Peyer's patch (tissue), 4 donors: ENCODE data around the gene SIX4.

ENCODE experiments used
- CTCF ChIP-seq, 6 experiments: fragments of 450-650 bp in 4 of 6; fragments of 200-600 bp in 2 of 6; sonication (generic) in 1 of 6; IDR thresholded peaks; one replicate each; pipeline ENCODE4 v1.5.1; 2017 to 2019; ENCODE audit warnings: antibody characterized with exemption in 6 of 6, mild to moderate bottlenecking in 3 of 6, moderate library complexity in 1 of 6
- POLR2A ChIP-seq, 2 donors: fragments of 450-650 bp; IDR thresholded peaks; one replicate each; pipeline ENCODE4 v1.5.1; 2017; ENCODE audit warnings: antibody characterized with exemption in 2 of 2, mild to moderate bottlenecking in 2 of 2, moderate library complexity in 2 of 2

GRCh38 chr14:60710494-60710893, 13.7 kb downstream of the SIX4 start:
- TF ChIP-seq CTCF (IDR thresholded peaks at IDR 0.05) (no peak), POLR2A (IDR thresholded peaks at IDR 0.05) (no peak)
